OCI-M1 (cell line): ENCODE results near the gene KLHDC3.

Experiments
- DNase-seq: peaks from one replicate; lab custom pipeline; 2025; lab: John Stamatoyannopoulos, UW

The KLHDC3 gene, protein sequence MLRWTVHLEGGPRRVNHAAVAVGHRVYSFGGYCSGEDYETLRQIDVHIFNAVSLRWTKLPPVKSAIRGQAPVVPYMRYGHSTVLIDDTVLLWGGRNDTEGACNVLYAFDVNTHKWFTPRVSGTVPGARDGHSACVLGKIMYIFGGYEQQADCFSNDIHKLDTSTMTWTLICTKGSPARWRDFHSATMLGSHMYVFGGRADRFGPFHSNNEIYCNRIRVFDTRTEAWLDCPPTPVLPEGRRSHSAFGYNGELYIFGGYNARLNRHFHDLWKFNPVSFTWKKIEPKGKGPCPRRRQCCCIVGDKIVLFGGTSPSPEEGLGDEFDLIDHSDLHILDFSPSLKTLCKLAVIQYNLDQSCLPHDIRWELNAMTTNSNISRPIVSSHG

DNA sequence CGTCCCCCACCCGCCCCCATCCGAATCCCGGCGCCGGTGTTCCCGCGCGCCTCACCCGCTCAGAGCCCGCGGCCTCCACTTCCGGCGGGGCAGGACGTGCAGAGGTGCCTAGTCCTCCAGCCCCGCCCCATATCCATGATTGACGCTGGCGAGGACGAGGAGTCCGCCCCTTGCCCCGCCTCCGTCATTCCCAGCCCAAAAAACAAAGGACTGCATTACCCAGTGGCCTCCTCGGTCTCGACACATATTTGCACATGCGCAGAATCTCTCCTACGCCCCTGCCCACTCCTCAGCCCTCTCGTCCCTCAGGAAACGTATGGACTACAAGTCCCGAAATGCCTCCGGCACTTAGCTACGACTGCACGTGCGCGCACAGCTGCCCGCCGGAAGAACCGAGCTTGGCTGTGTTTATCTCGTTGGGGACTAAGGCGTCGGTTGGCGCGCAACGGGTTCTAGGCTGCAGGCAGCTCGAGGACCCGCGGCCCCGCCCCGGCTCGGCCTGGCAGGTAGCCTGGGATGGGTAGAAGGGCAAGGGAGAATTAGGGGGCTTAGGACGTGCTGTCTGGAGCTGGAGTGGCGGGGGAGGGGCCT lies at the start of gene KLHDC3, which contains the start of gene MEA1:
TSS of gene KLHDC3 (plus strand) at position 407 of the 591 bp plus-strand sequence. CDS start 2,944 bp downstream, outside the sequence.
TSS of gene MEA1 (minus strand) at position 104 of the 591 bp plus-strand sequence. CDS start 133 bp downstream, outside the sequence.
- peak; percentile 100 for DNase-seq

DNA sequence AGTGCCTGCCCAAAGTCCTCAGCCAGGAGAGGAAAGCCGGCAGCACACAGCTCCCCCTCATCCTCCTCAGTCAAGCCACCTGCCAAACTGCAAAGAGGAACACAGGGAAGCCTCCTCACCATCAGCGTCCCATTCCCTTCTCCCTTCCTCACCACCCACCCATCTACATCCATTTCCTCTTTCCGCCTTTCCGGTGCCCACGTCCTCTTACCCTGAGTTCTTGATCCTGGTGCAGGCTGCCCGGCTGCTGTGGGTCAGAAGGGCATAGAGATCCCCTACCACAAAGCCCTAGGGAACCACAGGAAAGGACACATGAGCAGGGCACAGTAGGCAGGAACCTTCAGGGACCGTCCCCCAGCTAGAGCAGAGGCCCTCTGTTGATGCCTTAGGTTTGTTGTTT lies 47.5 kb upstream of the KLHDC3 start:
- DNase-seq = no peak

DNA sequence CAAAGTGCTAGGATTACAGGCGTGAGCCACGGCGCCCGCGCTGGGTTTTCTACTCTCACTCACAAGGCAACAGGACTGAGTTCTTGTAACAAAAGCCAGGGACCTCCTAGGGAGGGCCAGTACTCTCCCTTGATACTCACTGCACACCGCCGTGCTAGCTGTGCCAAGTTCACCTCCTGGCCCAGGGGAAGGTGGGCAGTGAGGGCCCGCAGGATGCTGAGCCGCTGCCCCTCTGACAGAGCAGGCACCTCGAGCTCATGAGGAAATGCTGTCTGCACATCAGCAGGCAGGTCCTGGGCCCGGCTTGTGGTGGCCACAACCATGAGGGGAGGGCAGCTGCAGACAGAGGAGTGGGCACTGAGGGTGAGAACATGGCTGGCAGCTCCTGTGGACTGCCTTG lies 46.8 kb upstream of the KLHDC3 start:
- DNase-seq = no peak

DNA sequence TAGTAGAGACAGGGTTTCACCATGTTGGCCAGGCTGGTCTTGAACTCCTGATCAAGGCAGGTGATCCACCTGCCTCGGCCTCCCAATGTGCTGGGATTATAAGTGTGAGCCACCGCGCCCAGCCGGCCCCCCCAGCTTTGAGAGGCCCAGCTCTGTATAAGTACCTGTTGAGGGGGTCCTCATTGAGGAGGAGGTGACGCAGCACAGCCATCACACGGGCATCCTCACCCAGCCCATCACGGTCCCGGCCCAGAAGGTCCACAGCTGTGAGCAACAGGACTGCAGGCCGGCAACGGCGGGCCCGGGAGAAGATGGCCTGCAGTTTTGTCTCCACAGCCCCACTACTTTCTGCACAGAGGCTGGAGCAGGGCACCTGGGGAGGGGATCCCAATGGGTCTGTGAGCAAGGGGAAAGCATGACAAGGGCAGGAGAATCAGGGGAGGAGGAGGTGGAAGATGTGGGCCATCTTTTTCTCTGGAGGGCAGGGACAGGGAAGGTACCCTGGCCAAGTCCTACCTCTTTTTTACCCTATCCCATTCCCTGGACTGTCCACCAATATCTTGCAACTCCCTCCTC lies 45.8 kb upstream of the KLHDC3 start:
- DNase-seq = no peak

DNA sequence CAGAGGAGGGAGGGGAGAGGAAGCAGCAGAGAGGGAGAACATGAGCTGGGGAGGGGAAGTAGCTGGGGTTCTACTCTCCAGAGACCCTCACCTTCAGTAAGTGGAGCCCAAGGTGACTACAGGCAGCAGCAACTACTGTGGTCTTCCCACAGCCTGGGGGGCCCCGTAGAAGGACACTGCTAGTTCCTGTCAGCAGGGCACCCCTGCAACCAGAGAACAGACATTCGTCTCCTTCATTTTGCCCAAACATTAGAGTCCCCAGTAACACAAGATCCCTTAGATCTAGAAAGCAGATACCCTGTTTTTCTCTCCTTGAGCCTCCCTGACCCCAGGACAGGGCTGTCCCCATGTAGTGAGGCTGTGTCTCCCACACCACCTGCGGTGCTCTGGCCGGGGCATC lies 45.3 kb upstream of the KLHDC3 start:
- DNase-seq = no peak

DNA sequence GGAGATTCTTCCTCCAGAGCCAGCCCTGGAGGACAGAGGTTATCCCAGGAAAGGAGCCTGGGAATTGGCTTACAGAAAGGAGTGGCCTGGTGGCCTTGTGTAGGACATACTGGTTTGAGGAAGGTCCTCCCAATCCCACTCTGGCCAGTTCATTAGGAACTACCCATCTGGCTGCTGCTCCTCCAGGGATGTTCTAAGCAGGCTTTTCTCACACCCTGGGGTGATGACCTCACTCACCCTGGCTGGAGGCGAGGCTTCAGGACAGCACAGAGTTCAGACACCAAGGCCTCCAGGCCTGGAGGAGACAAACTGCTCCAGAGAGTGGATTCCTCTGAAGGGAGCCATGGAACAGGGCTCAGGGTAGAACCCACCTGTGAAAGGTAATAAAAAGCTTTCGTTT lies 44.6 kb upstream of the KLHDC3 start:
- DNase-seq = no peak

DNA sequence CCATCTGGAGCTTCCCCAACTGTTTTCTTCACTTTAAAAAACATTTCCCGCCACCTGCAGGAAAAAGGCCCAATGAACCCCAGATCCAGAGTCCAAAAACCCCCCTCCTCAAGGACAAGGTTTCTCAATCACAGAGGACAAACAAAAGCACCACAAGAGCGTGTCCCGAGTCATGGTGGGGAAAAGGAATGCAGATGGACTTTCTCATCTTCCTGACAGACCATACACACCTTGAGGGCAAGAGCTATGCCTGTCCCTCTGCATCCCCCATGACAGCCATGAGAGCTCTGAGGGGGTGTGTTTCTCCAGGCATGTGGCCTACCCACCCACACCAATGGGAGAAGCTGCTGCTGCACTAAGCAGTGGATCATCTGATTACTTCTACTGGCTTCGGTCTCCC lies 44.1 kb upstream of the KLHDC3 start:
- DNase-seq = no peak

DNA sequence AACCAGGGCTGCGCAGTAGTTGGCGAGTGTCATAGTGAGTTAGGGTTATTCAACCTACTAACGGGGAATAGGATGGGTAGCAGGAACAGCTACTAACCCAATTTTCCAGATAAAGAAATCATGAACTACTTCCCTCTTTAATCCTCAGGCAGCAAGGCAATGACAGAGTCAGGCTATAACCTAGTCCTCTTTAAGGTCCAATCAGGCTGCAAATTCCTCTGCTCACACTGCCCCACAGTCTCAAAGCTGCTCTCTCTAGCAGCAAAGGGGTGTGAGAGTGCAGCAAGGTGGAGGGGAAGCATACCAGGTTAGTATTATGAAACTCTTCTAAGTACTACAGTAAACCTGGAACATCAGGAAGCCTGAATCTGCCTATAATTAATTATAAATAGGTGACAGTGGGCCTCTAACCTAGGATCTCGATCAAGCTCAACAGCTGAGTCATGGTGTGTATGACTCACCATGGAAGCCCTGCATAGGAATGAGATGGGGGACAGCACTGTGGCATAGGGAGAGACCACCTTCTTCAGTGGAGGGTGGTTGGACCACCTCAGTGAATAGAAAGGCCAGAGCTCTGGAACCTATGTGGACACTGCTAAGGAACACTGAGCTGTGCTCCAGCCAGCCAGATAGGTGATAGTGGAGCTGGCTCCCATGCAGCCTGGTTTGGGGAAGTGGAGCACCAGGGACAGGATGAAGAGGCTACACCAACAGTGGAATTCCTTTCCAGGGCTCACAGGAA lies 43.0 kb upstream of the KLHDC3 start:
- DNase-seq = peak; percentile 71

DNA sequence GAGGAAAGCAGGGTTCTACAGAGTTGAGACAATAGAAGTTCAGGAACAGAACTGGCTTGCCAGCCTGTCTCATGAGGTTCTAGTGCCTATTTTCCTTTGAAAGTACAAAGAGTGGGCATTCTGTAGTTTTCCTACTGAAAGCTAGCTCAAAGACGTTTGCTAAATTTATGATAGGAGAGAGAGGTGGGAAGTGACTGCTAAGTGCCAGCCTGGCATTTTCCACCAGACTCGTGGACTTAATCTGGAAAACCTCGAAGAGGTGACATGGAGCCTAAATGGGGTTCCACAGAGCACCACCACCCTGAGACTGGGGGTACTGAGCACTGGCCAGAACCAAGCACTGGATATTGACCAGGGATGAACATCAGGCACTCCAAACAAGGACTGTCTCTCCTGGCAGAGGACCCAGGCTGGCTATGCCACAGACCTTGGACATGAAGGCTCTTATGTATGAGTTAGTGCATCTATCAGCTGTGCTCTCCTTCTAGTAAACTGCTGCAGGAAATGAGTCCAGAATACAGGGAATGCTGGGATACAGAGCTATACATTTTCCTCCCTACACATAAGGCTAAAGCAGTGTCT lies 42.2 kb upstream of the KLHDC3 start:
- no peak for DNase-seq

DNA sequence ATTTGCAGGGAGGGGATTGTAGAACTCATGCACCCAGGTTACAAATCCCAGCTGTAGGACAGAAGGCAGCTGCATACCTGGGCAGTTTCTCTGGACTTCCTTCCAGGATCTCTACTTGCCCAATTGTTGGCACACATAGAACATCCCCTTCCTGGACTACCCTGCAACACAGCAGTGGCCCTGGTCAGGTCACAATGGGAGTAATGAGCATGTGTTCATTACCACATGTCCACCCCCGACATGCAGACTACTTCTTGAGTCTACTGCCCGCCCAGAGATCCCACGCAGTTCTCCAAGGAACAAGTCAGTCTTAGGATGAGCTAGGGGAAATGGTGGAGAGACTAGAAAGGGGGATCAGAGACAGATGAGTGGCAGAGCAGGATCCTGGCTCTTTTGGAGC lies 40.1 kb upstream of the KLHDC3 start:
- DNase-seq = no peak

DNA sequence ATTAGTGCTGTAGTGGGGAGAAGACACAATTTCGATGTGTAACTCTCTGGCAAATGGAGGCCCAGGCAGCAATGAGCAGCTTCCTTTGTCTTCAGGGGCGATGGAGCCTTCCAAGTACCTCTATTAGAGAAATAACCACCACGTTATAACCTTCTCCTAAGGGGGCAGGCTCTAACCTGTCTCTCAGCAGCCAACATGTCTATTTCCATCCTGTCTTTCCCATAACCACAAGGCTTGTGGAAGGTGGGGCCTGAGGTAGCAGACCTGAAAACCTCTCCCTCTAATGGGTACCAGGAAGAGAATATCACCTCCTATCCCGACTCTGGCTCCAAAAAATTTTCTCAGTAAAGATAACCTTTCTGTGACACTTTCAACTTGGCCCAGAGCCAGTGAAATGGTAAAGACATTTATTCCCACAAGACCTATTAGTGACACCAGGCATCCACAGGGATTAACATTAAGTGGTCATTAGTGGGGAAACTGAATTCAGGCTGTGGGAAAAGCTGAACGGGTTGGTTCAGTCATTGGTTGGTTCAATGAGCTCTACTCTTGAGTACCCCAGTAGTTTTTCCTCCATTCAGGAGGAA lies 39.0 kb upstream of the KLHDC3 start:
- no peak for DNase-seq

DNA sequence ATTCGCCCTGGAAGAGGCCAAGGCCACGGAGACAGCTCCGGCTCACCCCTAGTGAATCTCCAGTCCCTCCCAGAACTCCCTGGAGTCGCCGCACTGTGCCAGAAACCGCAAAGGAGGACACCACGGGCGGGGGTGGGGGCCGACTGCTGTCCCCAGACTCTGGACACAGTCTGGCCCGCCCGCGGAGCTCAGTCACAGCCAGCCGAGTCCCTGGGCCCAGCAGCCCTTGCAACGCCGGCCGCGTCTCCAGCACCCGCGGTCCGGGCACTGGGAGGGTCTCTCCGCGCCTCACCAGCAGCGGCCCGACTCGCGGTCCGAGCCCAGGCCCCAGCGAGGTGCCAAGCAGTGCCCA lies 35.6 kb upstream of the KLHDC3 start:
- DNase-seq = peak; percentile 44

DNA sequence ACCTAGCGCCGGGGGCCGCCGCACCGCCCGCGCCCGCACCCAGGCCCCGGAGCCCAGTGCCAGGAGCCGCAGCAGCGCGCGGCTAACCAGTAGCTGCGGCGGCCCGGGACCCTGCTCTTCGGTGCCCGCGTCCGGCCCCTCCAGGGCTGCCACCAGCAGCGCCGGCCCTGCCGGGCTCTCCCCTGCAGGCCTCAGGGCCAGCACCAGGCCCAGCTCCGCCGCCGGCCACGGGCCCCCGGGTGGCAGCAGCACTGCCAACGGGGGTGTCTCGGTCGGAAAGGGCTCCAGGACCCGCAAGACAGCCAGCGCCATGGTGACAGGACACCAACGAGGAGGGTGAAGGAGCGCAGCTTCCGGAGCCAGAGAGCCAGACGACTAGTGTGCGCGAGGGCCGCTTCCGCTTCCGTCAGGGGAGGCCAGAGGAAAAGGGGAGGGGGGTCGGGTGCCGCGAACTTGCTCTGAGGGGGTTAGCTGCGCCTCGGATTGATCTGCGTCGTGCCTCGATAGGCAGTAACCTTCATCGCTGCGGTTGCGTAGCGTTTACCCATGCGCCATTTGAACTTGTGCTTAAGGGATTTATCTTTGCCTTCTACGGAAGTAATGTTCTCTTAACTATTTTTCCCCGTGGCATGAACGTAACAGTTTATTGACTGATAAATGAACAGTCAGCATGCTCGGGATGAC lies 35.1 kb upstream of the KLHDC3 start, which contains the start of gene PEX6:
TSS of gene PEX6 (minus strand) at position 343 of the 684 bp plus-strand sequence. CDS start at position 312, 31 bp downstream.
- peak; percentile 96 for DNase-seq

DNA sequence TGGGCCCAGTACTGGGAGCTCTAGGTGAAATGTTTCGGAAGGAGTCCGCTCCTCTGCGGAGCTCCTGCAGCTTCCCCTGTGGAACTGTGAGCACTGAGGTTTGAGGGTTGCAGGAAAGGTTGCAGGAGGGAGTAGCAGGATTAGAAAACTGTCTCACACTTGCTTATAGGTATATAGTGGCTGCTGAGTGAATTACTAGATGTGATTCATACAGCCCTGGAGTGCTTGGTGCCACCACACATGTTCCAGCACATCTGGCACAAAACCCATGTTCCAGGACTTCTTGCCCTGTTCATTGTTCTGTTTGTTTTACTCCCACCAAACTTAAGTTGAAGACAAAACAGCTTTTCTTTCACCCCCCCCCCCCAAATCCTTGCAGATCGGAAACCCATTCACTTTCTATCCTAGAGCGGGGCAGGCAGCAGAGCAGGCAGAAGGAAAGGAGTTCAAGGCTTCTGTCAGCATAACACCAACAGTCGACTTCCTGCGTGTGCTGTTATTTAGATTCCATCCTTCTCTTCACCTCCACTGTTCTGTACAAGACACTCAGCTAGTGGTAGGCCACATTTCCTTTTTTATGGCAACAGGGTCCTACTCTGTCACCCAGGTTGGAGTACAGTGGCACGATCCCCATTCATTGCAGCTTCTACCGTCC lies 34.4 kb upstream of the KLHDC3 start:
- DNase-seq = no peak

DNA sequence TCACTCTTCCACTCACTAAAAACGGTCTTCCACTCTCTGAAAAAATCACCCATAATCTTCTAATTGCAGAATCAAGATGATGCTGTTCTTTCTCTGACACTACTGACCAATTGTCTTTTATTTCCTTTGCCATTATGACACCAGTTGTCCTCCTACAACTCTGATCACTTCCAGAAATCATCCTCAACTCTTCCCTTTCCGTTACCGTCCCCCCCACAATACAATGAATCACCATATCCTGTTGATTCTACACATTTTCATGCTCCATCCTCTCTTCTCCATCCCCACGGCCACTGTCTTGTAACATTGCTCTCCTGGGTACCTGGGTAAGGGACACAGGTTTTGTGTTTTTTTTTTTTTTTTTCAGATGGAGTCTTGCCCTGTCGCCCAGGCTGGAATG lies 32.2 kb upstream of the KLHDC3 start:
- no peak for DNase-seq

DNA sequence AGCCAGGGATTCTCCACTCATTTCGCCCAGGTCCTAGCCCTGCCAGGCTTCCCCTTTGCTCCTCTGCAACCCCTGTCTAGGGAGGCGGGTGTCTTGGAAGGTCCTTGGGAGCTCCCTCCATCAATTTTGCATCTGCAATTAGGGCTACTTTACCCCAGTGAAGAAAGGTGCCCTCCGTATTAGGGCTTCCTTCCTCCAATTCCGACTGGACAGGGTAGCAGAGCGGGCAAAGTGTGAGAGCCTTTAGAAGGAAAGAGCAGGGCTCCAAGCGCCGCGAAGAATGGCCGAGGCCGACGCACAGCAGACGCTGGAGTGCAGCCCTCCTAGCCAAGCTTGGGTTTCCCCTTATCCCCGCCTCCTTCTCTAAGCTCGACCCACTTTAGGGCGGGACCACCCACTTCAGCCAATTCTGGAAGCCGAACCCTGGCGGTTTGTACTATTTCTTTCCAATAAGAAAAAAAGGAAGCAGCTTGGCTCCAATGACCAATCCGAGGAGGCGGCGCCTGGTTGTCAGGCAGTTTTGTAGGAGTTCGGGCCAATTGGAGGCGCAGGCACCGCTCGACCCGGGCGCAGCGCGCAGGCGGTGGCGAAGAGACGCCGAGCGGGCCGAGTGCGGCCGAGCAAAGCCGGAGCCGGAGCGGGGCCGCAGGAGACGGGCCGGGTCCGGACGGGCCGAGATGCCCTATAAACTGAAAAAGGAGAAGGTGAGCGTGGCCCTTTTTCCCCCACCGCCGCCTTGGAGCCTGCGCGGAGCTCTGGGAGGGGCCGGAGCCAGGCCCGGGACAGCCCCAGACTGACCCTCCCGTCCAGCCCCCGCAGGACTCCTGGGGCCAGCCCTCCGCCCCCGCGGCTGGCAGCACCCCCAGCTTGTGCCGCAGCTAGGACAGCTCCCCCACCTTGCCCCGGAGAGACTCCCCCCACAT lies 29.8 kb upstream of the KLHDC3 start, which contains the start of gene PPP2R5D:
TSS of gene PPP2R5D (plus strand) at position 570 of the 923 bp plus-strand sequence. CDS start at position 678, 108 bp downstream.
- peak; percentile 100 for DNase-seq

DNA sequence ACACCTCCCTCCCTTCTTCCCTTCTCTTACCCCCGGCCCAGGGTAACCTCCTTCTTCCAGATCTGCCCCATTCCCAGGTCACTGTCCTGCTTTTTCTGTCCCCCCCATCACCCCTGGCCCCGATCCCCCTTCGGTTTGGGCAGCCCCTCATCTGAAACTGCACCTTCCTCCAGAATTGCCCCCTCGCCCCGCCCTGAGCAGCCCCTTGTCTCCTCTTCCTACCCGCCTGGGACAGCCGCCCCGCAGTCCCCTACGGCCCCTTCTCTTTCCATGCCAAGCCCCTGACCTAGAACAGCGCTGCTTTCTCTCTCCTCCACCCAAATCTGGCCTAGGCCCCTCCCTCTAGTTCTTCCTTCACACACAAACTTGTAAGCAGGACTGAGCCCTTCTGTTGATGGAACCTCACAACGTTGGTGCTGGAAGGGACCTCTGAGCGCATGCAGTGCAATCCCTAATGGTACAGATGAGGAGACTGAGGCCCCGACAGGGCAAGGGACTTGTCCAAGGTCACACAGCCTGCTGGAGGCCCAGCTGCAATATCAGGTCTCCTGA lies 29.0 kb upstream of the KLHDC3 start:
- peak; percentile 51 for DNase-seq

DNA sequence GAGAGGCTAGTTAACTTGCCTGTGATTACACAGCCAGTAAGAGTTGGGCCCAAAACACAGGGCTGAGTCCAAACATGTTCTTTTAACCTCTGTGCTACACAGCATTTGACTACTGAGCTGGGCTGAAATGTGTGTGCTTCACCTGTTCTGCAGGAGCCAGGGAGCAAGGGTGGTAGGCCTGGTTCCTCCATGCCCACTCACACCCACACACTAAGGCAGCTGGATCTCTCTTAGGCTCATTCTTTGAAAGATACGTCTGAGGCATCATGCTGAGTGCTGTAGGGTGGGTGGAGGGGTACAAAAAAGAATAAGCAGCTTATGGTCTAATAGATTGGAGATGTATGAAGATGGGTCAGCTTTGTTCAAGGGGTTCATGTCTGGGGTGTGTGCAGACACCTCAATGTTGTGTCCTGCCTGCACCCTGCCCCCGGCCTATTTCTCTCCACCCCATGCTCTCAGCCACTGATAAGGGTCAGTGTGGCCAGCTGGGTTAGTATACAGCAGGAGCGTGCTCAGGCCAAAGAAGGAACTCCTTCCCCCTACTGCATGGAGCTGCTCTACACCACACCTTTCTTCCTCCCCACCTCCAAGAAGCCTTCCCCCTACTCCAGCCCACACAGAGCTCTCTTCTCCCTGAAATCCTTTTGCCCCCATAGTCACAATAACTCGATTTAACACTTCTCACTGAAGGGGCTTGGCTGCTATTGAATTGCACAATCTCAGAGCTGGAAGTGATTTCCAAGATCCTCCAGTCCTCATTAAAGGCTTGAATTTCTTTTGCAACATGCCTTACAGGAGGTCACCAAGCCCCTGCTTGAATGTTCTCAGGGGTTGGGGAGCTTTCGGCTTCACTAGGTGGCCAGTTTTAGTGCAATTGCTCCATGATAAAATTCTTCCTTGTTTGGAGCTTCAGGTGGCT lies 26.3 kb upstream of the KLHDC3 start:
- peak; percentile 66 for DNase-seq
